MM.1S (cell line): ENCODE measurements around the gene ENPP4.

ENCODE experiments used
- DNase-seq: peaks from one replicate; pipeline ENCODE4 v3.0.0-alpha.2; 2015
- H2AFZ ChIP-seq: fragments of 300-600 bp; sonication (generic); 2 replicates; pipeline ENCODE4 v1.6.0; 2016; ENCODE audit warnings: antibody characterized with exemption, low read length
- H3F3A ChIP-seq: fragments of 300-600 bp; sonication (generic); 2 replicates; pipeline ENCODE4 v1.6.1; 2016; ENCODE audit warnings: mild to moderate bottlenecking, antibody characterized with exemption, low read length, moderate library complexity, mixed read lengths; ENCODE audit not compliant: insufficient read depth
- H3K27ac ChIP-seq: fragments of 300-600 bp; sonication (generic); 2 replicates; pipeline ENCODE4 v1.5.1; 2016; ENCODE audit warnings: mild to moderate bottlenecking, low read length
- H3K27me3 ChIP-seq: fragments of 300-600 bp; sonication (generic); replicated peaks from 2 replicates; pipeline ENCODE4 v1.6.0; 2016; ENCODE audit warnings: low read length; ENCODE audit not compliant: insufficient read depth
- H3K36me3 ChIP-seq: fragments of 300-600 bp; sonication (generic); replicated peaks from 2 replicates; pipeline ENCODE4 v1.6.1; 2016; ENCODE audit warnings: mild to moderate bottlenecking, low read length, mixed read lengths; ENCODE audit not compliant: insufficient read depth
- H3K4me1 ChIP-seq: fragments of 300-600 bp; sonication (generic); 2 replicates; pipeline ENCODE4 v1.6.1; 2016; ENCODE audit warnings: low read length, mixed read lengths
- H3K4me2 ChIP-seq: fragments of 300-600 bp; sonication (generic); 2 replicates; pipeline ENCODE4 v1.6.0; 2016; ENCODE audit warnings: low read depth, low read length
- H3K4me3 ChIP-seq: fragments of 300-600 bp; sonication (generic); 2 replicates; pipeline ENCODE4 v1.5.1; 2016; ENCODE audit warnings: low read length, mixed read lengths
- H3K79me2 ChIP-seq: fragments of 300-600 bp; sonication (generic); 2 replicates; pipeline ENCODE4 v1.6.1; 2016; ENCODE audit warnings: mixed run types, low read length, mixed read lengths
- H3K9ac ChIP-seq: fragments of 300-600 bp; sonication (generic); 2 replicates; pipeline ENCODE4 v1.6.1; 2016; ENCODE audit warnings: low read length, mixed read lengths
- H3K9me2 ChIP-seq: fragments of 300-600 bp; sonication (generic); replicated peaks from 2 replicates; pipeline ENCODE4 v1.6.1; 2016; ENCODE audit warnings: mild to moderate bottlenecking, low read length, mixed read lengths; ENCODE audit not compliant: insufficient read depth
- H3K9me3 ChIP-seq: fragments of 300-600 bp; sonication (generic); replicated peaks from 2 replicates; pipeline ENCODE4 v1.6.1; 2016; ENCODE audit warnings: mild to moderate bottlenecking, low read length, mixed read lengths; ENCODE audit not compliant: insufficient read depth
- H4K20me1 ChIP-seq: fragments of 300-600 bp; sonication (generic); 2 replicates; pipeline ENCODE4 v1.6.1; 2016; ENCODE audit warnings: mild to moderate bottlenecking, low read length, moderate library complexity, mixed read lengths; ENCODE audit not compliant: insufficient read depth
- CTCF ChIP-seq: fragments of 300-600 bp; sonication (generic); IDR thresholded peaks from 2 replicates; pipeline ENCODE4 v1.5.1; 2016; ENCODE audit warnings: antibody characterized with exemption, low read length, mixed read lengths
- EZH2 ChIP-seq: fragments of 300-600 bp; sonication (generic); optimal IDR thresholded peaks from 2 replicates; pipeline ENCODE3; 2017; ENCODE audit warnings: low read depth, mild to moderate bottlenecking, antibody characterized with exemption, low read length, mixed read lengths
- EZH2phosphoT487 ChIP-seq: fragments of 300-600 bp; sonication (generic); IDR thresholded peaks from 2 replicates; pipeline ENCODE4 v1.6.1; 2018; ENCODE audit warnings: antibody characterized with exemption, low read length

The ENPP4 gene

GRCh38 chr6:46156701-46157100 is 26.9 kb downstream of the ENPP4 start:
- Histone ChIP-seq H4K20me1 (no peaks in the 10 kb centered on the region), H3K36me3 (no peaks in the 10 kb centered on the region), H3K9me2 (no peaks in the 10 kb centered on the region), H2AFZ (no peak overlapping the region), H3K4me3 (no peak overlapping the region), H3K9ac (no peak overlapping the region), H3K4me2 (no peak overlapping the region), H3K27me3 (no peaks in the 10 kb centered on the region), H3F3A (no peaks in the 10 kb centered on the region), H3K79me2 (no peaks in the 10 kb centered on the region), H3K9me3 (no peaks in the 10 kb centered on the region), H3K4me1 (no peaks in the 10 kb centered on the region), H3K27ac (no peak overlapping the region)
- no peak for DNase-seq
- TF ChIP-seq CTCF = no peak
- no peak for TF ChIP-seq EZH2
- no peak for TF ChIP-seq EZH2phosphoT487

GRCh38 chr6:46159229-46159628 is 29.4 kb downstream of the ENPP4 start:
- Histone ChIP-seq H4K20me1 (no peaks in the 10 kb centered on the region), H3K9me2 (no peaks in the 10 kb centered on the region), H3K4me2 (no peak overlapping the region), H3K9ac (no peak overlapping the region), H3K27me3 (no peaks in the 10 kb centered on the region), H3K4me1 (no peaks in the 10 kb centered on the region), H3K36me3 (no peaks in the 10 kb centered on the region), H3F3A (no peaks in the 10 kb centered on the region), H3K27ac (no peak overlapping the region), H2AFZ (no peak overlapping the region), H3K4me3 (no peak overlapping the region), H3K9me3 (no peaks in the 10 kb centered on the region), H3K79me2 (no peaks in the 10 kb centered on the region)
- DNase-seq = no peak
- TF ChIP-seq CTCF (no peak), EZH2 (no peak), EZH2phosphoT487 (no peak)

- Histone ChIP-seq H3K9me3 (no peaks in the 10 kb centered on the region), H4K20me1 (no peaks in the 10 kb centered on the region), H3K4me1 (no peaks in the 10 kb centered on the region), H2AFZ (no peak overlapping the region), H3K79me2 (no peaks in the 10 kb centered on the region), H3K9me2 (no peaks in the 10 kb centered on the region), H3K4me3 (no peak overlapping the region), H3K9ac (no peak overlapping the region), H3K27me3 (no peaks in the 10 kb centered on the region), H3F3A (no peaks in the 10 kb centered on the region), H3K4me2 (no peak overlapping the region), H3K27ac (no peak overlapping the region), H3K36me3 (no peaks in the 10 kb centered on the region)
- TF ChIP-seq EZH2phosphoT487 = no peak
- no peak for TF ChIP-seq EZH2
- no peak for TF ChIP-seq CTCF
- DNase-seq = no peak
Measured at GRCh38 chr6:46160102-46160501, 30.3 kb downstream of the ENPP4 start.
